H1 (cell line): ENCODE measurements around the gene TCF21.

Experiments
- CBX5 ChIP-seq: fragments of 300-800, 300-1000 bp; sonication (generic); IDR thresholded peaks from 2 replicates; pipeline ENCODE4 v1.7.1; 2016; ENCODE audit warnings: antibody characterized with exemption, low read length, low read depth
- CREB1 ChIP-seq: IDR thresholded peaks from 2 replicates; pipeline ENCODE4 v1.6.1; 2012; ENCODE audit warnings: inconsistent platforms
- EP300 ChIP-seq, 2 experiments: IDR thresholded peaks; 1 replicate in 1 of 2; 2 replicates in 1 of 2; pipeline ENCODE4 v1.6.1; 2011 to 2012; ENCODE audit warnings: low read depth in 2 of 2, low read length in 2 of 2, mild to moderate bottlenecking in 2 of 2, borderline replicate concordance in 1 of 2, inconsistent platforms in 1 of 2, moderate library complexity in 1 of 2
- MAFK ChIP-seq: IDR thresholded peaks from 2 replicates; pipeline ENCODE4 v1.6.1; 2012; ENCODE audit warnings: low read depth, mild to moderate bottlenecking, improper control_type of control experiment, low read length
- PHF8 ChIP-seq: fragments of 200-600 bp; sonication (generic); conservative IDR thresholded peaks from 2 replicates; pipeline ENCODE4 v1.7.1; 2012; ENCODE audit warnings: low read depth, mild to moderate bottlenecking, inconsistent platforms, low read length, moderate library complexity
- POLR2A ChIP-seq, 2 experiments: IDR thresholded peaks; 1 replicate in 1 of 2; 2 replicates in 1 of 2; pipeline ENCODE4 v1.6.1; 2011; ENCODE audit warnings: low read depth in 2 of 2, low read length in 2 of 2, mild to moderate bottlenecking in 2 of 2; ENCODE audit errors: control extremely low read depth in 1 of 2
- SP2 ChIP-seq: IDR thresholded peaks from 2 replicates; pipeline ENCODE4 v1.6.1; 2012; ENCODE audit warnings: mild to moderate bottlenecking, low read length, inconsistent platforms
- TF ChIP-seq, protein P1 (sequence below): IDR thresholded peaks from 2 replicates; pipeline ENCODE4 v1.6.1; 2012; ENCODE audit warnings: inconsistent platforms
- TF ChIP-seq, protein P2 (sequence below), 3 experiments: IDR thresholded peaks; 1 replicate in 2 of 3; 2 replicates in 1 of 3; pipeline versions ENCODE4 v1.5.1 to v1.6.1; 2011; ENCODE audit warnings: low read length in 3 of 3, mild to moderate bottlenecking in 3 of 3, inconsistent platforms in 2 of 3, low read depth in 1 of 3, moderate library complexity in 1 of 3; ENCODE audit not compliant: insufficient read depth in 1 of 3; ENCODE audit errors: control extremely low read depth in 1 of 3
- TF ChIP-seq, protein P3 (sequence below): IDR thresholded peaks from 2 replicates; pipeline ENCODE4 v1.6.1; 2012; ENCODE audit warnings: inconsistent platforms

DNA sequence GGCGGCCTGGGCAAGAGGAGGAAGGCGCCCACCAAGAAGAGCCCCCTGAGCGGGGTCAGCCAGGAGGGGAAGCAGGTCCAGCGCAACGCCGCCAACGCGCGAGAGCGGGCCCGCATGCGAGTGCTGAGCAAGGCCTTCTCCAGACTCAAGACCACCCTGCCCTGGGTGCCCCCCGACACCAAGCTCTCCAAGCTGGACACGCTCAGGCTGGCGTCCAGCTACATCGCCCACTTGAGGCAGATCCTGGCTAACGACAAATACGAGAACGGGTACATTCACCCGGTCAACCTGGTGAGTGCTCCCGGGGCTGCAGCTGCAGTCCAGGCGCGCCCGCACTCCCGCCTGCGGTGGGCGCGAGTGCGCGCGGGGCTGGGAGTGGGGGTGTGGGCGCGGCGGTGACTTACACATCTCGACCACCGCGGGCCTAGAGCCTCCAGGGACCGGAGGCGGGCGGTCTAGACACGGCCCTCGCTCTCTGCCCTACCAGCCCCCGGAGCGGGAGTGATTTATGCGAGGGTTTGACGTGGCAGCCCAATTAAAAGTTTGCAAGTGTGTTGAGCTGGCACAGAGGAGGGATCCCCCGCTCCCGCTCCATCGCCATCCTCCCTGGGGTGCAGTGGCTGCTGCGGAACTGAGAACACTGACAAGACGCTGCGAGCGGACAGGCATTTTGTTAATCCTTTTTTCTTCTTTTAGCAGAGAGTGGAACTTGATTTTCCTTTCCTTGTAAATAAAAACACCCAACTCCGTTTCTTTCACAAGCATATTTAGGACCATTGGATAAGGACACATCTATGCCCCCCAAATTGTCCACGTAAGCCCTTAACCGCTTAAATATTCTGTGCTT is 867 bp downstream of the TCF21 start:
- TF ChIP-seq PHF8 = peak; percentile 48; the same call in 1 of the 2 replicates
- TF ChIP-seq MAFK = no peak
- TF ChIP-seq, protein P1, sequence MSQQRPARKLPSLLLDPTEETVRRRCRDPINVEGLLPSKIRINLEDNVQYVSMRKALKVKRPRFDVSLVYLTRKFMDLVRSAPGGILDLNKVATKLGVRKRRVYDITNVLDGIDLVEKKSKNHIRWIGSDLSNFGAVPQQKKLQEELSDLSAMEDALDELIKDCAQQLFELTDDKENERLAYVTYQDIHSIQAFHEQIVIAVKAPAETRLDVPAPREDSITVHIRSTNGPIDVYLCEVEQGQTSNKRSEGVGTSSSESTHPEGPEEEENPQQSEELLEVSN = no peak
- TF ChIP-seq, protein P2, sequence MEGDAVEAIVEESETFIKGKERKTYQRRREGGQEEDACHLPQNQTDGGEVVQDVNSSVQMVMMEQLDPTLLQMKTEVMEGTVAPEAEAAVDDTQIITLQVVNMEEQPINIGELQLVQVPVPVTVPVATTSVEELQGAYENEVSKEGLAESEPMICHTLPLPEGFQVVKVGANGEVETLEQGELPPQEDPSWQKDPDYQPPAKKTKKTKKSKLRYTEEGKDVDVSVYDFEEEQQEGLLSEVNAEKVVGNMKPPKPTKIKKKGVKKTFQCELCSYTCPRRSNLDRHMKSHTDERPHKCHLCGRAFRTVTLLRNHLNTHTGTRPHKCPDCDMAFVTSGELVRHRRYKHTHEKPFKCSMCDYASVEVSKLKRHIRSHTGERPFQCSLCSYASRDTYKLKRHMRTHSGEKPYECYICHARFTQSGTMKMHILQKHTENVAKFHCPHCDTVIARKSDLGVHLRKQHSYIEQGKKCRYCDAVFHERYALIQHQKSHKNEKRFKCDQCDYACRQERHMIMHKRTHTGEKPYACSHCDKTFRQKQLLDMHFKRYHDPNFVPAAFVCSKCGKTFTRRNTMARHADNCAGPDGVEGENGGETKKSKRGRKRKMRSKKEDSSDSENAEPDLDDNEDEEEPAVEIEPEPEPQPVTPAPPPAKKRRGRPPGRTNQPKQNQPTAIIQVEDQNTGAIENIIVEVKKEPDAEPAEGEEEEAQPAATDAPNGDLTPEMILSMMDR (IDR thresholded peaks at IDR 0.05; ENCODE audit: control extremely low read depth in 1 of 3, insufficient read depth in 1 of 3, low read depth in 1 of 3, low read length in 3 of 3) = peak in 2 of 3 experiments; percentile 12 to 21; a peak in 1 of 4 replicates
- TF ChIP-seq, protein P3, sequence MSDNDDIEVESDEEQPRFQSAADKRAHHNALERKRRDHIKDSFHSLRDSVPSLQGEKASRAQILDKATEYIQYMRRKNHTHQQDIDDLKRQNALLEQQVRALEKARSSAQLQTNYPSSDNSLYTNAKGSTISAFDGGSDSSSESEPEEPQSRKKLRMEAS = no peak; the same call in 1 of the 2 replicates
- no peak for TF ChIP-seq SP2
- TF ChIP-seq EP300 (IDR thresholded peaks at IDR 0.05; ENCODE audit: borderline replicate concordance in 1 of 2, low read depth in 2 of 2, low read length in 2 of 2) = no peak
- TF ChIP-seq CREB1 = no peak; the same call in 1 of the 2 replicates
- TF ChIP-seq POLR2A (IDR thresholded peaks at IDR 0.05; ENCODE audit: control extremely low read depth in 1 of 2, low read depth in 2 of 2, low read length in 2 of 2) = no peak
- TF ChIP-seq CBX5 = no peak
